GM06990 (cell line): ENCODE data around the gene MDFIC.

ENCODE experiments used
- DNase-seq: peaks from one replicate; pipeline ENCODE4 v3.0.0-alpha.2; 2011; ENCODE audit not compliant: insufficient read length; ENCODE audit errors: extremely low read depth
- H3K27me3 ChIP-seq: replicated peaks from 2 replicates; pipeline ENCODE4 v1.6.0; 2011; ENCODE audit warnings: low read length; ENCODE audit not compliant: control insufficient read depth, insufficient read depth
- H3K36me3 ChIP-seq: 2 replicates; pipeline ENCODE4 v1.5.1; 2011; ENCODE audit warnings: low read length; ENCODE audit not compliant: control insufficient read depth, insufficient read depth
- H3K4me3 ChIP-seq: replicated peaks from 2 replicates; pipeline ENCODE4 v1.5.1; 2011; ENCODE audit warnings: low read depth, mild to moderate bottlenecking, control low read depth, low read length
- TF ChIP-seq, protein P1 (sequence below): IDR thresholded peaks from 2 replicates; pipeline ENCODE4 v1.5.1; 2011; ENCODE audit warnings: low read length, control low read depth, mild to moderate bottlenecking, inconsistent platforms; ENCODE audit not compliant: insufficient read depth, poor library complexity, severe bottlenecking

MDFIC gene

DNA sequence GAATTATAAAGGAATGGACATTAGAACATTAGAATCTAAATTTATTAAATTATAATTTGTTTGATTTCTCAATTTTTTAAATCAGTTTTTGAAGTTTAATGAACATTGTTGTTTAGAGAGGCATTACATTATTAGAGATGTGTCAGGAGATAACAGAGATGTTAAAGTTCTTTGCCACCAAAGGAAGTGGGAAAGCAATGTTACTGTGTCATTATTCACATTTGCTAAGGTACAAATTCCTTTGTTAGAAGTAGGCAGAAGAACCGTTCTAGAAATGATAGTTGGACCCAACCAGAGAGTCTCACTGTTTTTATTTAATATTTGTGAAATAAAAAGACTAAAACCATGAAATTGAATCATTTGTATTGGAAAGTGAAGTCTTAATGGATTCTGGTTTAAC, 92.9 kb downstream of the MDFIC start:
- no peak overlapping the region for H3K4me3 ChIP-seq
- TF ChIP-seq, protein P1, sequence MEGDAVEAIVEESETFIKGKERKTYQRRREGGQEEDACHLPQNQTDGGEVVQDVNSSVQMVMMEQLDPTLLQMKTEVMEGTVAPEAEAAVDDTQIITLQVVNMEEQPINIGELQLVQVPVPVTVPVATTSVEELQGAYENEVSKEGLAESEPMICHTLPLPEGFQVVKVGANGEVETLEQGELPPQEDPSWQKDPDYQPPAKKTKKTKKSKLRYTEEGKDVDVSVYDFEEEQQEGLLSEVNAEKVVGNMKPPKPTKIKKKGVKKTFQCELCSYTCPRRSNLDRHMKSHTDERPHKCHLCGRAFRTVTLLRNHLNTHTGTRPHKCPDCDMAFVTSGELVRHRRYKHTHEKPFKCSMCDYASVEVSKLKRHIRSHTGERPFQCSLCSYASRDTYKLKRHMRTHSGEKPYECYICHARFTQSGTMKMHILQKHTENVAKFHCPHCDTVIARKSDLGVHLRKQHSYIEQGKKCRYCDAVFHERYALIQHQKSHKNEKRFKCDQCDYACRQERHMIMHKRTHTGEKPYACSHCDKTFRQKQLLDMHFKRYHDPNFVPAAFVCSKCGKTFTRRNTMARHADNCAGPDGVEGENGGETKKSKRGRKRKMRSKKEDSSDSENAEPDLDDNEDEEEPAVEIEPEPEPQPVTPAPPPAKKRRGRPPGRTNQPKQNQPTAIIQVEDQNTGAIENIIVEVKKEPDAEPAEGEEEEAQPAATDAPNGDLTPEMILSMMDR = no peak
- no peaks in the 10 kb centered on the region for H3K27me3 ChIP-seq
- DNase-seq = no peak
- H3K36me3 ChIP-seq = peaks cover 5% of the 10 kb centered on the region

DNA sequence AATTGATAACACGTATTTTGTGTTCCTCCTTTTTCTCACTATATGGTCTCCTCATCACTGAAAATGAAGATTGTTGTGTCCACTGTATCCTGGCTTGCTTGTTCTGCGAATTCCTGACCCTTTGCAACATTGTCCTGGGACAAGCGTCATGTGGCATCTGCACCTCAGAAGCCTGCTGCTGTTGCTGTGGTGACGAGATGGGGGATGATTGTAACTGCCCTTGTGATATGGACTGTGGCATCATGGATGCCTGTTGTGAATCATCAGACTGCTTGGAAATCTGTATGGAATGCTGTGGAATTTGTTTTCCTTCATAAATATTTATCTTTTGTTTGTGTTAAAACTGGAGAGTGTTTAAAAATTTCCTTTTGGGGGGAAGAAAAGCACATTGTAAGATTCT, 93.7 kb downstream of the MDFIC start:
- TF ChIP-seq, protein P1 = no peak
- no peak overlapping the region for H3K4me3 ChIP-seq
- DNase-seq = no peak

DNA sequence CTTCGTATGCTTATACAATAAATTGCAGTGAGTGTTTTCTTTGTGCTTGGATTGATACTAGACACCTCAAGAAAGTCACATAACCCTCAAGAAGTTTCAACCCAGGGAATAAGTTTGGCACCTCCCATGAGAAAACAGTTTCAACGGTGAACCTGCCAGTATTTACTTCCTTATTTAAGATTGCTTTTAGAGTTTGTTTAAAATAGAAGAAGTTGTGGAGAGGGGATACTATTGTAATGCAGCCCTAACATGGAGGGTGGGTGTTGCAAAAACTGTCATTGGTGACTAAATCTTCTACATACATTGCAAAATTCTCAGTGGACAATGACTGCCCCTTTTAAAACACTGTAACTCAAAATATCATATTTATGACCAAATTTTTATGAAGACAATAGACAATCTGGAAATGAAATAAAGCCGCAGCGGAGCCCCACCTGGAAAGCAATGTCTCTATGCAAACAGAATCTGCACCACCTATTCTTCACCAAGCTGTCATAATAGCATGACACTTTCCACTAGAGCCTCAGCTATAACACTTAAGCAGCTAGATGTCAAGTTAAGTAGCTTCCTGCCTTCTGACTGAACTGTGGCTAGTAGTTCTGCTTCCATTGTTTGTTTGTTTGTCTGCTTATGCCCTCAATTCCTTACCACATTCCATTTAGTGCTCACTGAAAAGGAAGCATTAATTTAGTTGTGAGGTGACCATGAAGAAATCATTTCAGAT, 98.2 kb downstream of the MDFIC start:
- peaks cover 3% of the 10 kb centered on the region for H3K36me3 ChIP-seq
- TF ChIP-seq, protein P1 = no peak
- no peak overlapping the region for H3K4me3 ChIP-seq
- no peak for DNase-seq
- no peaks in the 10 kb centered on the region for H3K27me3 ChIP-seq

More for the DNA sequence above, 93.7 kb downstream of the MDFIC start:
- Histone ChIP-seq H3K27me3 (no peaks in the 10 kb centered on the region), H3K36me3 (peaks cover 5% of the 10 kb centered on the region)

DNA sequence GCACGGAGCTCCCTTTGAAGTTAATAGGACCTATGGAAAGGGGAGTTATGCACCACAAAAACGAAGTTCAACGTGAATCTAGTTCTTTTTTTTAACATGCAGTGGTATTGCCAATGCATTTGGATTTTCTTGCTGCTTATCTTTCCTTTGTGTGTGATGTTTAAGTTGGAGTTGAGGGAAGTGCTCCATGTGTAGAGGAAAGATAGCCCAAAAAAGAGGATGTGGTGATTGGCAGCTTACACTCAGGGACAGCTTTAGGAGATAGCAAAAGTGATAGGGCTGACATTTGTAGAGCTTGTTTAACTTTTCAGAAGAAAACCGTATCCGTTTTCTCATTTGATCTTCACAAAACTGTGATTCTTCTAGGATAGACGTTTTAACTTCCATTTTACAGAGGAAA, 101.3 kb downstream of the MDFIC start:
- no peak for DNase-seq
- Histone ChIP-seq H3K4me3 (no peak overlapping the region), H3K27me3 (no peaks in the 10 kb centered on the region), H3K36me3 (no peaks in the 10 kb centered on the region)
- TF ChIP-seq, protein P1 = no peak

DNA sequence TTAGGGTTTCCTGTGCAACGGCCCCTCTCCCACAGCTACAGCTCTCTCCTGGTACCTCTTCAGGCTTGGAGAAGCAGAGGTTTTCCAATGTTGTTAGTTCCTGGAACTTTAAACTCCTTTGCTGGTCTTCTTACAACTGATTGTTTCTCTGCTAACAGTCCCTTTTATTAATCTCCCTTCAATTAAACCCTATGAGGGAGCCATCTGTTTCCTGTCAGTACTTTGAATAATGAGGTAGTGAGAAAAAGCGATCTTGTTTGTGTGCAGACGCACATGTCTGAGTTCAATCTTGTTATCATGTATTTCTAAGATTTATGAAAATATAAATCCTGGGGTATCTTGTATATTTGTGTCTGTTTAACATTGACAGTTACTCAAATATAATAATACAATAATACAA, 102.4 kb downstream of the MDFIC start:
- Histone ChIP-seq H3K27me3 (no peaks in the 10 kb centered on the region), H3K36me3 (no peaks in the 10 kb centered on the region), H3K4me3 (no peak overlapping the region)
- TF ChIP-seq, protein P1 = no peak
- no peak for DNase-seq
